NCI-H2171 treated with DMSO at 0.1 percent for 48 hours (cell line): ENCODE measurements around the gene PML.

Source experiments
- DNase-seq: peaks from one replicate; lab custom pipeline; 2025; lab: John Stamatoyannopoulos, UW

PML gene

GRCh38 chr15:73985101-73985873 lies 9.2 kb upstream of the PML start:
- no peak for DNase-seq

- no peak for DNase-seq
Measured at GRCh38 chr15:73986055-73986775, 8.3 kb upstream of the PML start.

- no peak for DNase-seq
Measured at GRCh38 chr15:73986776-73987056, 7.8 kb upstream of the PML start.

- no peak for DNase-seq
Measured at GRCh38 chr15:73987250-73987649, 7.3 kb upstream of the PML start.

GRCh38 chr15:73987681-73988444 lies 6.7 kb upstream of the PML start:
- no peak for DNase-seq

- DNase-seq = no peak
Measured at GRCh38 chr15:73988445-73988969, 6.0 kb upstream of the PML start.

GRCh38 chr15:73989001-73989798 lies 5.3 kb upstream of the PML start:
- no peak for DNase-seq

- DNase-seq = no peak
Measured at GRCh38 chr15:73990250-73991005, 4.1 kb upstream of the PML start.

- no peak for DNase-seq
Measured at GRCh38 chr15:73991260-73991659, 3.3 kb upstream of the PML start.

GRCh38 chr15:73991726-73992593 lies 2.6 kb upstream of the PML start, which contains the start of gene STOML1:
Gene STOML1, minus strand, starts transcription at chr15:73992295. Its CDS starts 72 bp downstream, at chr15:73992223.
- peak; percentile 91 for DNase-seq

- no peak for DNase-seq
Measured at GRCh38 chr15:73992594-73992898, 2.0 kb upstream of the PML start.

- DNase-seq = no peak
Measured at GRCh38 chr15:73993211-73993994, 1.1 kb upstream of the PML start.

GRCh38 chr15:73994912-73995622 lies 551 bp downstream of the PML start:
- DNase-seq = no peak

GRCh38 chr15:73996267-73996666 lies 1.8 kb downstream of the PML start:
- DNase-seq = no peak

- no peak for DNase-seq
Measured at GRCh38 chr15:73996939-73997338, 2.4 kb downstream of the PML start.

- DNase-seq = no peak
Measured at GRCh38 chr15:73997986-73998385, 3.5 kb downstream of the PML start.

GRCh38 chr15:74006774-74007639 lies 12.5 kb downstream of the PML start:
- no peak for DNase-seq
